ENCODE results near the gene DDX51. TPM values are rescaled to one million over a fixed set of nuclear protein-coding genes. Genes with fewer than 3 reads are reported as not detected.

Gene DDX51
- polyA plus RNA-seq, 2 of the 4 experiments (the other 2 are of a cell fraction) = 10.2 to 22.6 TPM

GRCh38 chr12:132124766-132125425 lies 19.2 kb downstream of the DDX51 start:
- WGBS (ENCODE audit: missing lambda C conversion rate) = 93% methylated on average over 19 of the region's 19 CpGs
- TF ChIP-seq REST (IDR thresholded peaks at IDR 0.05) (no peak), EP300 (IDR thresholded peaks at IDR 0.05) (no peak), NFE2L2 (conservative IDR thresholded peaks at IDR 0.05; ENCODE audit: low read length) (no peak), FOSB (CRISPR knock-in tag; IDR thresholded peaks at IDR 0.05) (no peak), ELK1 (IDR thresholded peaks at IDR 0.05; ENCODE audit: low read depth, low read length) (no peak), CBX8 (IDR thresholded peaks at IDR 0.05) (no peak), SREBF2 (IDR thresholded peaks at IDR 0.05) (no peak), SMC3 (IDR thresholded peaks at IDR 0.05) (no peak), HMGXB4 (CRISPR knock-in tag; IDR thresholded peaks at IDR 0.05; ENCODE audit: borderline replicate concordance) (no peak), ZC3H11A (IDR thresholded peaks at IDR 0.05) (no peak), RCOR1 (IDR thresholded peaks at IDR 0.05; ENCODE audit: low read depth, low read length) (no peak), POLR2A (IDR thresholded peaks at IDR 0.05; ENCODE audit: low read length) (no peak), GATA3 (IDR thresholded peaks at IDR 0.05; ENCODE audit: borderline replicate concordance) (no peak), CEBPB (IDR thresholded peaks at IDR 0.05) (no peak)
- POLR2A ChIA-PET = interaction anchor here (0.5 kb wide), 1 partner anchor 12 kb away, joined by 6 read pairs; no protein-coding TSS in a partner anchor

GRCh38 chr12:132123970-132124765 lies 20.0 kb downstream of the DDX51 start:
- DNase-seq (ENCODE audit: low read depth in 1 of 2, low spot score in 1 of 2) (no peak), ATAC-seq (no peak), FAIRE-seq (no peak)
- 87% methylated on average over 12 of the region's 12 CpGs for WGBS (ENCODE audit: missing lambda C conversion rate)
- H3K4me3 ChIP-seq = no peak overlapping the region
- POLR2A ChIA-PET = interaction anchor here (0.5 kb wide), 1 partner anchor 11 kb away, joined by 6 read pairs; no protein-coding TSS in a partner anchor
- peaks cover 4% of the 10 kb centered on the region; the same call in 1 of the 3 replicates for H3K9me3 ChIP-seq
- H3K4me2 ChIP-seq = no peak overlapping the region
- TF ChIP-seq RFX5 (IDR thresholded peaks at IDR 0.05) (no peak), USF2 (IDR thresholded peaks at IDR 0.05) (no peak), MAFK (IDR thresholded peaks at IDR 0.05; ENCODE audit: partially characterized antibody) (no peak), RARB (CRISPR knock-in tag; IDR thresholded peaks at IDR 0.05) (no peak), PHF8 (IDR thresholded peaks at IDR 0.05; ENCODE audit: borderline replicate concordance, low read depth) (no peak)
- CTCF ChIA-PET = no interaction called here
- H3K4me1 ChIP-seq = no peaks in the 10 kb centered on the region
- no peak overlapping the region for H3K27ac ChIP-seq

More at GRCh38 chr12:132124766-132125425, 19.2 kb downstream of the DDX51 start:
- Histone ChIP-seq H3K4me1 (no peaks in the 10 kb centered on the region), H3K4me3 (no peak overlapping the region), H3K9me3 (peaks cover 4% of the 10 kb centered on the region; the same call in 1 of the 3 replicates), H3K27ac (no peak overlapping the region), H3K4me2 (no peak overlapping the region)
- CTCF ChIA-PET = no interaction called here
- ATAC-seq (no peak), FAIRE-seq (no peak), DNase-seq (ENCODE audit: low read depth in 1 of 2, low spot score in 1 of 2) (no peak)

Measured in A549 (cell line).